DOHH2 (cell line): ENCODE data around the gene INPP4A.

ENCODE experiments used
- EZH2phosphoT487 ChIP-seq: fragments of 200-600 bp; sonication (generic); IDR thresholded peaks from 2 replicates; pipeline ENCODE4 v1.6.1; 2017; ENCODE audit warnings: borderline replicate concordance, mild to moderate bottlenecking, antibody characterized with exemption, low read length, moderate library complexity, mixed read lengths
- TF ChIP-seq, protein P1 (sequence below): fragments of 200-600 bp; sonication (generic); IDR thresholded peaks from one replicate; pipeline ENCODE4 v1.5.1; 2014; ENCODE audit warnings: antibody characterized with exemption, mild to moderate bottlenecking, low read depth, low read length; ENCODE audit not compliant: poor library complexity, severe bottlenecking

DNA sequence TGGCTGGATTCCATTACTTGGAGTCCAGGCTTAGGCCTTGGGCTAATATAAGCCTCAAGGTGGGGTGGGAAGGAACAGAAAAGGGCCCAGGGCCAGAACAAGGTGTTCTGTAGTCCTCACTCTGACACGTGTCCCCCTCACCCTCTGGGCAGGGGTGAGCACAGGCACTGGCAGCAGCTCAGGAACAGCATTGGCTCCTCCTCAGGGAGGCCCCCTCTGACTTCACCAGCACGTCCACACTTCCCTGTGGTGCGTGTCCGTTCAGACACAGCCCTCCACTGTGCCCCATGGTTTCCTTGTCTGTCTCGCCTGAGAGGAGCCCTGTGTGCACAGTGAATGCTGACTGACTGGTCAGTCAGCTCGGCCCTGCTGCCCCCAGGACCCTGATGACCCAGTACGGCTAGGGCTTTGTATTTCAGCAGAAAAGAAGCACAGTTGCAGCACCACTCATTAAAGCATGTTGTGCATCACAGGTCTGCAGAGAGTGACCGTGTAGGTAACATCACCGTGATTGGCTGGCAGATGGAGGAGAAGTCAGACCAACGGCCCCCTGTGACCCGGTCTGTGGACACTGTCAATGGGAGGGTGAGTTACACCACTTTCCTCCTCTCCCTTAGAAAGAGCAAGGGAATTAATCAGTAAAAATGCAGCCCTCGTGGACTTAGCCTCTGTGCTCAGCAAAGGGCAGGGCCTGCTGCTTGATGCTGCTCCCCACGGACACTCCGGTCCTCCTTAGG is 92.9 kb downstream of the INPP4A start:
- TF ChIP-seq, protein P1, sequence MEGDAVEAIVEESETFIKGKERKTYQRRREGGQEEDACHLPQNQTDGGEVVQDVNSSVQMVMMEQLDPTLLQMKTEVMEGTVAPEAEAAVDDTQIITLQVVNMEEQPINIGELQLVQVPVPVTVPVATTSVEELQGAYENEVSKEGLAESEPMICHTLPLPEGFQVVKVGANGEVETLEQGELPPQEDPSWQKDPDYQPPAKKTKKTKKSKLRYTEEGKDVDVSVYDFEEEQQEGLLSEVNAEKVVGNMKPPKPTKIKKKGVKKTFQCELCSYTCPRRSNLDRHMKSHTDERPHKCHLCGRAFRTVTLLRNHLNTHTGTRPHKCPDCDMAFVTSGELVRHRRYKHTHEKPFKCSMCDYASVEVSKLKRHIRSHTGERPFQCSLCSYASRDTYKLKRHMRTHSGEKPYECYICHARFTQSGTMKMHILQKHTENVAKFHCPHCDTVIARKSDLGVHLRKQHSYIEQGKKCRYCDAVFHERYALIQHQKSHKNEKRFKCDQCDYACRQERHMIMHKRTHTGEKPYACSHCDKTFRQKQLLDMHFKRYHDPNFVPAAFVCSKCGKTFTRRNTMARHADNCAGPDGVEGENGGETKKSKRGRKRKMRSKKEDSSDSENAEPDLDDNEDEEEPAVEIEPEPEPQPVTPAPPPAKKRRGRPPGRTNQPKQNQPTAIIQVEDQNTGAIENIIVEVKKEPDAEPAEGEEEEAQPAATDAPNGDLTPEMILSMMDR: no peak
- TF ChIP-seq EZH2phosphoT487: no peak
